GM12875 (cell line): ENCODE data around the gene UST.

Source experiments
- H3K4me3 ChIP-seq: one replicate; pipeline ENCODE4 v1.5.1; 2011; ENCODE audit warnings: low read depth, low read length, control low read depth
- CTCF ChIP-seq: IDR thresholded peaks from 2 replicates; pipeline ENCODE4 v1.5.1; 2011; ENCODE audit warnings: low read depth, mild to moderate bottlenecking, control low read depth, inconsistent platforms, low read length, moderate library complexity, borderline replicate concordance; ENCODE audit not compliant: insufficient read depth

The UST gene

GRCh38 chr6:148924226-148925012, 177.6 kb downstream of the UST start:
- TF ChIP-seq CTCF, result no peak
- no peak overlapping the region for H3K4me3 ChIP-seq

GRCh38 chr6:148925701-148926100, 178.9 kb downstream of the UST start:
- TF ChIP-seq CTCF, result no peak
- H3K4me3 ChIP-seq, result no peak overlapping the region

GRCh38 chr6:148926478-148926877, 179.6 kb downstream of the UST start:
- no peak overlapping the region for H3K4me3 ChIP-seq
- no peak for TF ChIP-seq CTCF

GRCh38 chr6:148927586-148927985, 180.8 kb downstream of the UST start:
- no peak overlapping the region for H3K4me3 ChIP-seq
- no peak for TF ChIP-seq CTCF

GRCh38 chr6:148928811-148929210, 182.0 kb downstream of the UST start:
- TF ChIP-seq CTCF, result no peak
- H3K4me3 ChIP-seq, result no peak overlapping the region

GRCh38 chr6:148932208-148932607, 185.4 kb downstream of the UST start:
- no peak overlapping the region for H3K4me3 ChIP-seq
- TF ChIP-seq CTCF, result no peak

- no peak overlapping the region for H3K4me3 ChIP-seq
- TF ChIP-seq CTCF, result no peak
Measured at GRCh38 chr6:148932731-148933130, 185.9 kb downstream of the UST start.
